Liver (tissue), 3 donors: Measurements from ENCODE around the gene HOXB2.

ENCODE experiments used
- EGR1 ChIP-seq, 2 donors: IDR thresholded peaks; 2 replicates each; pipeline ENCODE4 v1.6.1; 2016 to 2018; ENCODE audit warnings: antibody characterized with exemption in 2 of 2, low read depth in 2 of 2
- FOXA1 ChIP-seq: IDR thresholded peaks from 2 replicates; pipeline ENCODE4 v1.6.1; 2016; ENCODE audit warnings: antibody characterized with exemption
- GABPA ChIP-seq, 2 donors: IDR thresholded peaks in 1 of 2; conservative IDR thresholded peaks in 1 of 2; 2 replicates each; pipeline ENCODE4 v1.6.1; 2016; ENCODE audit warnings: antibody characterized with exemption in 2 of 2, mild to moderate bottlenecking in 1 of 2, moderate library complexity in 1 of 2
- HNF4A ChIP-seq, 2 donors: conservative IDR thresholded peaks; 2 replicates each; pipeline ENCODE4 v1.6.1; 2016; ENCODE audit warnings: antibody characterized with exemption in 2 of 2, mild to moderate bottlenecking in 2 of 2
- JUND ChIP-seq, 2 donors: IDR thresholded peaks; 2 replicates each; pipeline ENCODE4 v1.6.1; 2016; ENCODE audit warnings: antibody characterized with exemption in 2 of 2
- RAD21 ChIP-seq, 2 donors: IDR thresholded peaks; 2 replicates each; pipeline ENCODE4 v1.6.1; 2016; ENCODE audit warnings: antibody characterized with exemption in 2 of 2, mild to moderate bottlenecking in 2 of 2
- REST ChIP-seq: IDR thresholded peaks from 2 replicates; pipeline ENCODE4 v1.6.1; 2016; ENCODE audit warnings: antibody characterized with exemption, mild to moderate bottlenecking
- SP1 ChIP-seq: IDR thresholded peaks from 2 replicates; pipeline ENCODE4 v1.6.1; 2018; ENCODE audit warnings: antibody characterized with exemption, mild to moderate bottlenecking
- TAF1 ChIP-seq: conservative IDR thresholded peaks from 2 replicates; pipeline ENCODE4 v1.6.1; 2016; ENCODE audit warnings: antibody characterized with exemption, mild to moderate bottlenecking
- YY1 ChIP-seq: IDR thresholded peaks from 2 replicates; pipeline ENCODE4 v1.6.1; 2016; ENCODE audit warnings: antibody characterized with exemption, mild to moderate bottlenecking
- TF ChIP-seq, protein P1 (sequence below): fragments of 150-350 bp; IDR thresholded peaks from 2 replicates; pipeline ENCODE4 v1.5.1; 2017; ENCODE audit warnings: improper control_type of control experiment, low read depth, low read length; ENCODE audit not compliant: missing input control
- TF ChIP-seq, protein P2 (sequence below): IDR thresholded peaks from 2 replicates; pipeline ENCODE4 v1.6.1; 2016; ENCODE audit warnings: antibody characterized with exemption
- TF ChIP-seq, protein P3 (sequence below): IDR thresholded peaks from 2 replicates; pipeline ENCODE4 v1.6.1; 2016; ENCODE audit warnings: antibody characterized with exemption
- donor health status: healthy.
- donor health status: healthy.

GRCh38 chr17:48577330-48577945 is 32.5 kb upstream of the HOXB2 start:
- TF ChIP-seq, protein P1, sequence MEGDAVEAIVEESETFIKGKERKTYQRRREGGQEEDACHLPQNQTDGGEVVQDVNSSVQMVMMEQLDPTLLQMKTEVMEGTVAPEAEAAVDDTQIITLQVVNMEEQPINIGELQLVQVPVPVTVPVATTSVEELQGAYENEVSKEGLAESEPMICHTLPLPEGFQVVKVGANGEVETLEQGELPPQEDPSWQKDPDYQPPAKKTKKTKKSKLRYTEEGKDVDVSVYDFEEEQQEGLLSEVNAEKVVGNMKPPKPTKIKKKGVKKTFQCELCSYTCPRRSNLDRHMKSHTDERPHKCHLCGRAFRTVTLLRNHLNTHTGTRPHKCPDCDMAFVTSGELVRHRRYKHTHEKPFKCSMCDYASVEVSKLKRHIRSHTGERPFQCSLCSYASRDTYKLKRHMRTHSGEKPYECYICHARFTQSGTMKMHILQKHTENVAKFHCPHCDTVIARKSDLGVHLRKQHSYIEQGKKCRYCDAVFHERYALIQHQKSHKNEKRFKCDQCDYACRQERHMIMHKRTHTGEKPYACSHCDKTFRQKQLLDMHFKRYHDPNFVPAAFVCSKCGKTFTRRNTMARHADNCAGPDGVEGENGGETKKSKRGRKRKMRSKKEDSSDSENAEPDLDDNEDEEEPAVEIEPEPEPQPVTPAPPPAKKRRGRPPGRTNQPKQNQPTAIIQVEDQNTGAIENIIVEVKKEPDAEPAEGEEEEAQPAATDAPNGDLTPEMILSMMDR, result no peak
- TF ChIP-seq REST (no peak), YY1 (no peak), GABPA (IDR thresholded peaks at IDR 0.05 in 1 of 2, conservative IDR thresholded peaks at IDR 0.05 in 1 of 2) (no peak), TAF1 (no peak), FOXA1 (no peak), SP1 (no peak), JUND (IDR thresholded peaks at IDR 0.05) (no peak), HNF4A (conservative IDR thresholded peaks at IDR 0.05) (no peak), RAD21 (IDR thresholded peaks at IDR 0.05) (no peak), EGR1 (IDR thresholded peaks at IDR 0.05; ENCODE audit: low read depth in 2 of 2) (no peak)
- TF ChIP-seq, protein P2, sequence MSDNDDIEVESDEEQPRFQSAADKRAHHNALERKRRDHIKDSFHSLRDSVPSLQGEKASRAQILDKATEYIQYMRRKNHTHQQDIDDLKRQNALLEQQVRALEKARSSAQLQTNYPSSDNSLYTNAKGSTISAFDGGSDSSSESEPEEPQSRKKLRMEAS, result no peak
- TF ChIP-seq, protein P3, sequence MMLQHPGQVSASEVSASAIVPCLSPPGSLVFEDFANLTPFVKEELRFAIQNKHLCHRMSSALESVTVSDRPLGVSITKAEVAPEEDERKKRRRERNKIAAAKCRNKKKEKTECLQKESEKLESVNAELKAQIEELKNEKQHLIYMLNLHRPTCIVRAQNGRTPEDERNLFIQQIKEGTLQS, result no peak
